ENCODE data around the gene MGME1.

The MGME1 gene

GRCh38 chr20:18039063-18039462 lies 70.2 kb downstream of the MGME1 start:
- Histone ChIP-seq H3K9ac (ENCODE audit: low read depth in 1 of 2, low read length in 2 of 2) (no peak overlapping the region), H3K27me3 (ENCODE audit: control insufficient read depth in 1 of 2, insufficient read depth in 2 of 2, low read length in 2 of 2) (no peaks in the 10 kb centered on the region), H3K4me3 (ENCODE audit: low read depth in 1 of 2, low read length in 2 of 2) (no peak overlapping the region), H3K4me1 (ENCODE audit: control insufficient read depth in 1 of 2, insufficient read depth in 2 of 2, low read length in 2 of 2) (peaks cover 0 to 1% of the 10 kb centered on the region in 2 donors), H3K27ac (ENCODE audit: low read depth, low read length) (no peak overlapping the region), H3K9me3 (ENCODE audit: control insufficient read depth in 1 of 2, low read length in 2 of 2) (peaks cover 0 to 5% of the 10 kb centered on the region in 2 donors), H3K36me3 (ENCODE audit: control insufficient read depth in 1 of 2, insufficient read depth in 2 of 2, low read length in 2 of 2) (peaks cover 12 to 48% of the 10 kb centered on the region in 2 donors)

Data from duodenal mucosa (tissue), 2 donors.